A673 (cell line): ENCODE measurements around the gene DNAL4.

ENCODE experiments used
- EZH2 ChIP-seq: fragments of 200-600 bp; sonication (generic); IDR thresholded peaks from 2 replicates; pipeline ENCODE4 v1.6.1; 2017; ENCODE audit warnings: borderline replicate concordance, low read depth, mild to moderate bottlenecking, mixed read lengths, antibody characterized with exemption, low read length; ENCODE audit not compliant: poor library complexity, severe bottlenecking
- TF ChIP-seq, protein P1 (sequence below): fragments of 300-800, 200-600 bp; sonication (generic); conservative IDR thresholded peaks from 2 replicates; pipeline ENCODE4 v1.5.1; 2017; ENCODE audit warnings: low read depth, mild to moderate bottlenecking, antibody characterized with exemption, low read length, moderate library complexity, mixed read lengths

DNA sequence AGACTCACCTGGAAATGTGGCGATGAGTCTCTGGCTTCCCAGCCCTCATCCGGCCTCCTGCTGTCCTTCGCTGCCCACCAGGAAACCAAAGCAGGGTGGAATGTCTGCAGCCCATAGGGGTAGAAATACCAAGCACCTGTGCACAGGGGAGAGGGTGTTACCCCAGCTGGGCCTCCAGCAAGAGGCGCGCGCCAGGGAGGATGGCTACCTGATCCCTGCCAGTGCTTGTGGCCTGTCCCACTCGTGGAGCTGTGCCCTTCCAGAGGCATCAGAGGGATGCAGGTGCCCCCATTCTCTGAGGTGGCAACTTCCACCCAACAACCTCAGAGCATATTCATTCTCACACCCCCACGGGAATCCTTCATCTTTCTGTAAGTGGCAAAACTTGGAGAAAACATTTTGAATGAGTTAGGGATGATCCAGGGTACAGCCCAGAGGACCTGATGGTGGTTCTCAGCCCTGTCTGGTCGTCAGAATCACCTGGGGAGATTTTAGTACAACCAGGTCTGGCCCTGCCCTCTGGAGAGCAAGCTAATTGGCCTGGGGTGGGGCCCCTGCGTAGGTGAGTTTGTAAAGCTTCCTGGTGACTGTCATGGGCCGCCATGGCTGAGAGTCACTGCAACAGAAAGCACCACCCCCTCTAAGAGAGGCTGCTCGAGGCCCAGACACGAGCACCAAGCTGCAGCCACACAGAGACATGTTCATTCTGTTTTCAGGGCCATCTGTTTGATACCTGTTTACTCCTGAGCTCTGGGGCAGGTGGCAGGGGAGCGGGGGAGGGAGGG, 48.1 kb downstream of the DNAL4 start:
- TF ChIP-seq, protein P1, sequence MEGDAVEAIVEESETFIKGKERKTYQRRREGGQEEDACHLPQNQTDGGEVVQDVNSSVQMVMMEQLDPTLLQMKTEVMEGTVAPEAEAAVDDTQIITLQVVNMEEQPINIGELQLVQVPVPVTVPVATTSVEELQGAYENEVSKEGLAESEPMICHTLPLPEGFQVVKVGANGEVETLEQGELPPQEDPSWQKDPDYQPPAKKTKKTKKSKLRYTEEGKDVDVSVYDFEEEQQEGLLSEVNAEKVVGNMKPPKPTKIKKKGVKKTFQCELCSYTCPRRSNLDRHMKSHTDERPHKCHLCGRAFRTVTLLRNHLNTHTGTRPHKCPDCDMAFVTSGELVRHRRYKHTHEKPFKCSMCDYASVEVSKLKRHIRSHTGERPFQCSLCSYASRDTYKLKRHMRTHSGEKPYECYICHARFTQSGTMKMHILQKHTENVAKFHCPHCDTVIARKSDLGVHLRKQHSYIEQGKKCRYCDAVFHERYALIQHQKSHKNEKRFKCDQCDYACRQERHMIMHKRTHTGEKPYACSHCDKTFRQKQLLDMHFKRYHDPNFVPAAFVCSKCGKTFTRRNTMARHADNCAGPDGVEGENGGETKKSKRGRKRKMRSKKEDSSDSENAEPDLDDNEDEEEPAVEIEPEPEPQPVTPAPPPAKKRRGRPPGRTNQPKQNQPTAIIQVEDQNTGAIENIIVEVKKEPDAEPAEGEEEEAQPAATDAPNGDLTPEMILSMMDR = no peak
- TF ChIP-seq EZH2 = no peak
